GM19035 (cell line): ENCODE data around the gene NAIP.
A peak's percentile ranks its signal among the peaks of the same experiment; 100 is the strongest.
"Not testable (repeated sequence)": the region's sequence is repeated elsewhere in the genome, so short reads cannot be mapped to it uniquely, and the experiment has no call there.

Experiments
- ATAC-seq: cut with Tn5 transposase; IDR thresholded peaks from one replicate; pipeline ENCODE4 v1.9.1; 2021; ENCODE audit not compliant: unreplicated experiment

NAIP gene, protein sequence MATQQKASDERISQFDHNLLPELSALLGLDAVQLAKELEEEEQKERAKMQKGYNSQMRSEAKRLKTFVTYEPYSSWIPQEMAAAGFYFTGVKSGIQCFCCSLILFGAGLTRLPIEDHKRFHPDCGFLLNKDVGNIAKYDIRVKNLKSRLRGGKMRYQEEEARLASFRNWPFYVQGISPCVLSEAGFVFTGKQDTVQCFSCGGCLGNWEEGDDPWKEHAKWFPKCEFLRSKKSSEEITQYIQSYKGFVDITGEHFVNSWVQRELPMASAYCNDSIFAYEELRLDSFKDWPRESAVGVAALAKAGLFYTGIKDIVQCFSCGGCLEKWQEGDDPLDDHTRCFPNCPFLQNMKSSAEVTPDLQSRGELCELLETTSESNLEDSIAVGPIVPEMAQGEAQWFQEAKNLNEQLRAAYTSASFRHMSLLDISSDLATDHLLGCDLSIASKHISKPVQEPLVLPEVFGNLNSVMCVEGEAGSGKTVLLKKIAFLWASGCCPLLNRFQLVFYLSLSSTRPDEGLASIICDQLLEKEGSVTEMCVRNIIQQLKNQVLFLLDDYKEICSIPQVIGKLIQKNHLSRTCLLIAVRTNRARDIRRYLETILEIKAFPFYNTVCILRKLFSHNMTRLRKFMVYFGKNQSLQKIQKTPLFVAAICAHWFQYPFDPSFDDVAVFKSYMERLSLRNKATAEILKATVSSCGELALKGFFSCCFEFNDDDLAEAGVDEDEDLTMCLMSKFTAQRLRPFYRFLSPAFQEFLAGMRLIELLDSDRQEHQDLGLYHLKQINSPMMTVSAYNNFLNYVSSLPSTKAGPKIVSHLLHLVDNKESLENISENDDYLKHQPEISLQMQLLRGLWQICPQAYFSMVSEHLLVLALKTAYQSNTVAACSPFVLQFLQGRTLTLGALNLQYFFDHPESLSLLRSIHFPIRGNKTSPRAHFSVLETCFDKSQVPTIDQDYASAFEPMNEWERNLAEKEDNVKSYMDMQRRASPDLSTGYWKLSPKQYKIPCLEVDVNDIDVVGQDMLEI (N-terminal part only)

DNA sequence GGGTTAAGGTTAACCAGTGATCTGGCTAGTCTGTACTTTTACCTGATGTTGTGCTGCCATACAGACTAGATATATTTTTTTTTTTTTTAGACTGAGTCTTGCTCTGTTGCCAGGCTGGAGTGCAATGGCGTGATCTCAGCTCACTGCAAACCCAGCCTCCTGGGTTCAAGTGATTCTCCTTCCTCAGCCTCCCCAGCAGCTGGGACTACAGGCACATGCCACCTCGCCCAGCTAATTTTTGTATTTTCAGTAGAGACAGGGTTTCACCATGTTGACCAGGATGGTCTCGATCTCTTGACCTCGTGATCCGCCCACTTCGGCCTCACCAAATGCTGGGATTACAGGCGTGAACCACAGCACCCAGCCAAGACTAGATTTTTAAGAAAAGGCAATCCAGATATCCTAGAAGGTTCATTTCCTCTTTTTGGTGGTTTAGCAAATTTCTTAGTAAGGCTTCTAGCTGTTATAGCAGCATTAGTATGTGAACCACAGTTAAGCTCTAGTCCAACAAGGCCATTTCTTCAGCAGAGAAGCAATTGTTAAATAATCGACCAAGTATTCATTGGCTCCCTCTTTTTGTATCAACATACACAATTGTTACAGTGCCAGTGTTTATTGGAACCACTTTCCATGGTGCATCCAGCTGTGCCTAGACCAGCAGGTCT, at the start of gene NAIP:
Gene NAIP, minus strand, starts transcription at position 51 of the 665 bp plus-strand sequence. CDS start 12,424 bp downstream, outside the sequence.
- ATAC-seq, result not testable (repeated sequence)

DNA sequence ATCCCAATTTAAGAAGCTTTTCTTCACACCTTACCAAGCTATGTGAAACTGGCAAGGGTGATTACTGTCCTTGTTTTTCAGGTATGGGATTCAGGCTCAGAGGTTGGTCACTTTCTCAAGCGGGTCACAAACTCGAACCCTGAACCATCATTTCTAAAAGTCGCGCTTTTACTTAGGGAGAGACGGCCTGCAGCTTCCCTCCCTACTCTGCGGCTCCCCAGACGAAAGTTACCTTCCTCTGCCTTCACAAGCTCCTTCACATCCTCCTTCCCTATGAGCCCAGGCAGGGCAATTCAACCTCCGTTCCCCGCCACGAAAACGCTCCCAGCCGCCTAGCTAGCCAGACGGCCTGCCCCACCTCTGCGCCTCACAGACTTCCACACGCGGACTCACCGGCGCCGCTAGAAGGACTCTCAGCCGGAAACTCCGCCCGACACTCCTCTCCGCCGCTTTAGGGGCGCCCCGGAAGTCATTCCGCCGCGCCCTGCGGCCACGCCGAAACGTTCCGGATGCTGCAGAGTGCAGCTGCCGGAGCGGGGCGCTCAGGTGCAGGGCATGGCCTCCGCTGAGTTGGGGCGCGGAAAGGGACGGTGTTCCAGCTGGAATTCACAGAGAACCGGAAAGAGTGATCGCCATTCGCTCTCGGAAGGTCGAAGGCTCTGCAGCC, 42.3 kb upstream of the NAIP start, which contains the start of gene GTF2H2:
Gene GTF2H2, minus strand, starts transcription at position 415 of the 667 bp plus-strand sequence. CDS start 4,913 bp downstream, outside the sequence.
- peak; percentile 94 for ATAC-seq

DNA sequence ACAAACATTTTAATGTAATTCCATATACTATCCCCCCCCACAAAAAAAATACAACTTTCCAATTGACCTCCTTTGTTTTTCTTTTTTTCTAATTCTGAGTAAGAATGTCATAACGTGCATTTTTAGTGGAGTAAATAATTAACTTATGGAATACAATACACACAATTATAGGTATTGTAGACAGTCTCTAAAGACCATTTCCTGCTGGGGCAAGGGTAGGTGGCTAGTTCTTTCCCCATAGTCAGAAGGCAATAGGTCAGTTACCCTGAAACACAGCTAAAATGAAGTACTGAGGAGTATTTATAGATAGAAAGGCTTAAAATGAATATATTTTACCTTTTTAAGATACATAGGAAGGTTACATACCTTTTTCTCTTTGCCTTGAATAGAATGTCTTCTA, 36.2 kb upstream of the NAIP start:
- not testable (repeated sequence) for ATAC-seq

DNA sequence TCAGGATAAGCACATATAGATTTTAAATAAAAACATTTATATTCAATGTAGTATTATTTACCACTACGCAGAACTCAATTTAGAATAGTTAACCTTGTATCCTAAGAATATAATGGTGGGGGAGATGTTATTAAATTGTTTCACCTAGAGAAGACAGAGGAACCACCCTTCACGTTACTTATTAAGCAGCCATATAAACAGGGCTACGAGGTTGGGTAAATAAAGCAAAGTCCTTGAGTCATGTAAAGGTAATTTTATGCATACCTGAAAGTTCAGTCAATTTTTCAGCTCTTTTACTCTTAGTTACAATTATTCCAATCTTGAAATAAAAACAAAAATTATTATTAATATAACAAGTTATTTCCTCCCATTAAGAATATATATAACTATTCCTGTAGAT, 34.3 kb upstream of the NAIP start:
- ATAC-seq, result not testable (repeated sequence)

DNA sequence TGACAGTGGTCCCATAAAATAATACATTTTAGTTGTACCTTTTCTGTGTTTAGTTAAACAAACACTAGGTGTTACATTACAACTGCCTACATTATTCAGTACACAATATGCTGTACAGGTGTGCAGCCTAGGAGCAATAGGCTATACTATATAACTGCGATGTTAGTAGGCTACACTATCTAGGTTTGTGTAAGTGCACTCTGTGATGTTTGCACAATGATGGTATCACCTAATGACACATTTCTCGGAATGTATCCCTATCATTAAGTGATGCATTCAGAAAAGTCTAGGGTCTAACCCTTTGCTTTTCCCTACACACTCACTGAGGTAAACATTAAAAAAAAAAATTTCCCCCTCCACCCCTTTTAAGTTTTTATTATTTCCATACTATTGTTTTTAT, 19.7 kb upstream of the NAIP start:
- not testable (repeated sequence) for ATAC-seq

DNA sequence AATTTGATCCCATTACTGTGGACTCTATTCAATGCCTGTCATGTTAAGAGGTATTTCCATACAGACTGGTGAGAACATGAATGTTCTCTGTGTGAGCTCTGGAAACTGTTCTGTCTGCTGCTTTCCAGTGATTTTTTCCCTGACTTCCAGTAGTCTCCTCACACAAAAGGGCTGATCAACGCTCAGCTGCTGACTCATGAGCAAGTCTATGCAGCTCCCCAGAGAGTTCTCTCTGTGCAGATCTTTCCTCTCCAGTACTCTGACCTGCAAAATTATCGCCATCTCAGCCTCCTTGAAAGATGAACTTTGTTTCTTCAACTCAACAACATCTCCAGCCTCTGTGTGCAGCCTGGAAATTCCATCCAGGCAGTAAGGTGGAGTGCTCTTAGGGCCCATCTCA, 19.0 kb upstream of the NAIP start:
- not testable (repeated sequence) for ATAC-seq

DNA sequence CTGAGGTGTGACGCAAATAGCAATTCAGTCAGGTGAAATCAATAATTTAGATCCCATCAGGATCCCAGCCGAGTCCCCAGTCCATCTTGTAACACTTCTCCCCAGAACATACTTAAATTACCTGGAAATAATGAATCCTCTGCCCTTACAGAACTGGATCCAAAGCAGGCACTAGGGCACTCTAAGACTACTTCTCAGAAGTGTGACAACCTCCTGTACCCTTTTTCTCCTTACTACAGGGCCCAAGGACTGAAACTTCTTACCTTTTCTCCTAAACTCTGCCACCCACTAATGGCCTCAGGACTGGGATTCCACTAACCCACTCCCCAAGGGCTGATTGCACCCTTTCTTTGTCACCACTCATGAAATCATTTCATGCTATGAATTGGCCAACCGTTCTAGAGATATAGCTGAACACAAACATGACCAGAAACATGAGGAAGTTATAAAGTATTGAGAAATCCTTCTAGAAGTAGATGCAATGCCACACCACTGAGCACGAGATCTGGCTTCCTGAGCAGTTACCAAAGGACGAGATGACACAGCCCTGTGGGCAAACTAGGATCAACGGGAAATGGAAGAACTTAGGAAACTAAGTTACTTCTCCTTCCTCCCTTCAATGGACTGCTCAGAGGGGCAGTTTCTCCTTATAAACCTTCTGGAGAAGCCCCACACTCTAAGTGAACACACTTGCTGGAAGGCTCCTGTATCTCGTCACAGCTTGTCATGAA, 6.1 kb upstream of the NAIP start:
- ATAC-seq, result not testable (repeated sequence)

DNA sequence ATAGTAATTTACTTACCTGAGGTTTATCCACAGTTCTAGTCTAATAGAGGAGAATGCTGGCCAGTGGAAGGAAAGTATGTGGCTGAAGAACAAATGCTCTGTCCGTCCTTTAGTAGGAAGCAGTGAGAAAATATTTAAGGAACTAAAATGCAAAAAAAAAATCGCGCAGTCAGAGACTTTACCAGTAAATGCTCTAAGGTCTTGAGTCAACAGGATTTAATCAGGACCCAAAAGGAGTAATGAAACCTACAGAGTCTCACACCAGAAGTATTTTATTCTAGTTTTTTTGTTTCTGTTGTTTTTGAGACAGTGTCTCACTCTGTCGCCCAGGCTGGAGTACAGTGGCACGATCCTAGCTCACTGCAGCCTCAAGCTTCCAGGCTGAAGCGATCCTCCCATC, 4.5 kb downstream of the NAIP start:
- not testable (repeated sequence) for ATAC-seq

DNA sequence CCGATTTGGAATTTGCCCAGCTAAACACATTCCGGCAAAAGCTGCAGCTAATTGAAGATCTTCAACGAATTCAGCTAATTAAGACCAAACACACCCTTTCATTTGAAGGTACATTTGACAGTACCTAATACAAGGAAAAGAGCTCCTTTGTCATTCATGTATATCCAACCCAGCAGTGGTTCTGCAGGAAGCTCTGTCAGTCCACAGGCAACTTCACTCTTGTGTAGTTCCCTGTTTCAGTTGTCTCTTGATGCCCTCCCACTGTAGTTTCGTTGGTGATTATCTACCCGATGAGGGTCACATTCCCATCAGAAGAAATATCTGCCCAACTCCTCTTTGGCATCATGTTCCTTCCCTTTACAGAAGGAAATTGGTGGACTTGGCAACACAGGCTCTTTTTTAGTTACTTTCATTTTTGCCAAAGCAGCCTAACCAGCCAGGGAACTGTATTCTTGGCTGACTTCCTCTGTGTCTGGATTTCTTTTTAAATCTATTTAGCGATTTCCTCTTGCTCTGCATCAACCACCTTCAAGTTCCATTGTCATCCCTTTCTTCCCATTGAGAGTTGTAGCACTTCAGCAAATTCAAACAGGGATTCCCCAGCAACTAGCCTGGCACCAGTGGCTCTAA, 6.6 kb downstream of the NAIP start:
- not testable (repeated sequence) for ATAC-seq

DNA sequence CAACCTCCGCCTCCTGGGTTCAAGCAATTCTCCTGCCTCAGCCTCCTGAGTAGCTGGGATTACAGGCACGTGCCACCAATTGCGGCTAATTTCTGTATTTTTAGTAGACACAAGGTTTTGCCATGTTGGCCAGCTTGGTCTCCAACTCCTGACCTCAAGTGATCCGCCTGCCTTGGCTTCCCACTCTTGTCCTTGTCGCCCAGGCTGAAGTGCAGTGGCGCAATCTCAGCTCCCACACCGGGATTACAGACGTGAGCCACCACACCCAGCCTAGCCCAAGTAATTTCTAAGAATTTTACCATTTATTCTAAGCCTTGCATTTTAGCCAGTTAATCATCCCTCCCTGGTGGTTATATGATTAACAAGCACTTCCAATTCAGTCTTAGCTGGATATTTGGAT, 11.0 kb downstream of the NAIP start:
- ATAC-seq, result no peak

DNA sequence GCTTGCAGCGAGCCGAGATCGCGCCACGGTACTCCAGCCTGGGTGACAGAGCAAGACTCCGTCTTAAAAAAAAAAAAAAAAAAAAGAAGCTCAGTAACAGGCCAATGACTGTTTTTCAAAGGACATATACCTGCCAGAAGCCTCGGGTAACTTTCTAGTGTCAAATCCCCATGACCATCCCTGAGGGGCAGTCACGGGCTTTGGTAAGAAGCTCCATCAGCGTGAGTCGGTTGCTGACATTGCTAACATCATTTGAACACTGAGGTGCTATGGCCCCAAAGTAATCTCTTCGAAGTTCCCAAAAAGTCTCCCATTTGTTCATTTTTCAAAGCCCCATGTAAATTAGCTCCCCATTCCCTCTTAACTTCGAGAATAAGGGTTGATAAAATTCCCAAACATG, 11.6 kb downstream of the NAIP start:
- no peak for ATAC-seq

DNA sequence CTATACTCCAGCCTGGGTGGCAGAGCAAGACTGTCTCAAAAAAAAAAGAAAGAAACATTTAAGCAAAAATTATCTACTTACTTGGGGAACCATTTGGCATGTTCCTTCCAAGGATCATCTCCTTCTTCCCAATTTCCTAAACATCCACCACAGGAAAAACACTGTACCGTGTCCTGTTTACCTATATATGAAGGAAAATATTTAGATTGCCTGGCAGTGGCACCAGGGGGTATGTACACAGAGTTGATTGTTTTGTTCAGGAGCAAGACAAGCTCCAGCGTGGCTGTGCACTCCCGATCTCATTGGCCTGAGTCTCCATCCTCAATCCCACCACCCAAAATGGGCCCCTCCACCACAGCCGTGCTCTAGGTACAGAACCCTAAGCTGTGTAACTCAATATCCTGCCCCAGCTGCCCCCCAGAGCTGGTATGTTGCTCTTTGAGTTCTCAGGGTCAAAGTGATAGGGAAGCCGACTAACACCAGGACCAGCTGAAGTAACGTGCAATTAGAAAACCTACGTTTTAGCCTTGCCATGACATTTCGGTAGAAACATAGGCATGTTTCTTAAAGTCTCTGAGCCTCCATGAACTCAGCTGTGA, 13.8 kb downstream of the NAIP start:
- no peak for ATAC-seq

DNA sequence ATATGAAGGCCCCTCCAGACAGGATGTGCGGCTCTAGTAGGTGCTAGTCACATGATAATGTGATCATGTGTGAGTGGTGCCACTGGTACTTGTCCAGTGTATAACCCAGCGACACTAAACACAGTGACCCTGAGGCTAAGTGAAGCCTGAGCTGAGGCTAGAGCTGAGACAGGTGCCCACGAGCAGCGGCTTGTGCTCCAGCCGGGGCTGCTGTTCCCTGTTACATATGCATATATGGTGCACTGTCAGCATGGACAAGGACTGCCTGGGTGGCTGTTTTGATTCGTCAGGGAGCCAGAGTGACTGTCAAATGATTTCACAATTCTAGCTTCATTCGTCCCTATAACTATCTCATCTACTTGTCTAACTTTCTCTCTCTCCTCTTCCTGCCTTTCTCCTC, 18.2 kb downstream of the NAIP start:
- not testable (repeated sequence) for ATAC-seq

DNA sequence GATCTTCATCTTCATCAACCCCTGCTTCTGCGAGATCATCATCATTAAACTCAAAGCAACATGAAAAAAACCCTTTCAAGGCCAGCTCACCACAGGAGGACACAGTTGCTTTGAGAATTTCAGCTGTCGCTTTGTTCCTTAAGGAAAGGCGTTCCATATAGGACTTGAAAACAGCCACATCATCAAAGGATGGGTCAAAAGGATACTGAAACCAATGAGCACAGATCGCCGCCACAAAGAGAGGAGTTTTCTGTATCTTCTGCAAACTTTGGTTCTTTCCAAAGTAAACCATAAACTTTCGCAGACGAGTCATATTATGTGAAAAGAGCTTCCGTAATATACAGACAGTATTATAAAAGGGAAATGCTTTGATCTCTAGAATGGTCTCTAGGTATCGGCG, 40.3 kb downstream of the NAIP start:
- not testable (repeated sequence) for ATAC-seq

DNA sequence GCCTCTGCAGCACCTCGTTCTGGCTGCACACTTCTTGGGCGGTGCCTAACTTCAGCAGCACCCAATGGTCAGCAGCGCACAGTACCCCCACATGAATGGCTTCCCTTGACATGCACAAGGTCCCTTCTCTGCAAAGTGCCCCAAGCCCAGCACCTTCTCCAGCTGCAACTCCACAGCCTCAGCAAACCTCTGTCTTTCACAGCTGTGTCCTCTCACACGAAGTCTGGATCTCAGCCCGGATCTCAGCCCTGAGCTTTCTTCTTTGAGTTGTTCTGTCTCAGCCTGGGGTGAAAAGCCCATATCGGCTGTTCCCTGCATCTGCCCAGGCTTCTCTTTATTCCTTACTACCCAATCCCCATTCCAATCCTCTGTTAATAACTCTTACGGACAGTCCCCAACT, 57.9 kb downstream of the NAIP start:
- not testable (repeated sequence) for ATAC-seq

DNA sequence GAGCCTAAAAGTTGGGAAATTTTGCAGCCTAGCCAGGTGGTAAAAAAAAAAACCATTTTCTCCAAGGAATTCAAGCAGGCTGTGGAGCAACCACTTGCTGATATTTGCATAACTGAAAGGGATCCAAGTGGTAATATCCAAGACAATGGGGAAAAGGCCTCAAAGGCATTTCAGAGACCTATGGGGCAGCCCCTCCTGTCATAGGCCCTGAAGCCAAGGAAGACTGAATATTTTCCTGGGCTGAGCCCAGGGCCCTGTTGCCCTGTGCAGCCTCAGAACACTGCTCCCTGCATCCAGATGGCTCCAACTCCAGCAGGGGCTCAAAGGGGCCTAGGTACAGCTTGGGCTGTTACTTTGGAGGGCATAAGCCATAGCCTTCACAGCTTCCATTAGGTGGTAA, 60.6 kb downstream of the NAIP start:
- not testable (repeated sequence) for ATAC-seq

DNA sequence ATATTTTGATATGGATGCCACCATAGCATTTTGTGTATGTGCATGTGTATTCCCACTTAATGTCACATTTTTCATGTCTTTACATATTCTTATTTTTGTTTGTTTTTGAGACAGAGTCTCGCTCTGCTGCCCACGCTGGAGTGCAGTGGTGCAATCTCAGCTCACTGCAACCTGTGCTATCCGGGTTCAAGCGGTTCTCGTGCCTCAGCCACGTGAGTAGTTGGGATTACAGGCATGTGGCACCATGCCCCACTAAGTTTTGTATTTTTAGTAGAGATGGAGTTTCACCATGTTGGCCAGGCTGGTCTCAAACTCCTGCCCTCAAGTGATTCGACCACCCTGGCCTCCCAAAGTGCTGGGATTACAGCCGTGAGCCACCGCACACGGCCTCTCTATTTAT, 72.1 kb downstream of the NAIP start:
- ATAC-seq, result not testable (repeated sequence)

DNA sequence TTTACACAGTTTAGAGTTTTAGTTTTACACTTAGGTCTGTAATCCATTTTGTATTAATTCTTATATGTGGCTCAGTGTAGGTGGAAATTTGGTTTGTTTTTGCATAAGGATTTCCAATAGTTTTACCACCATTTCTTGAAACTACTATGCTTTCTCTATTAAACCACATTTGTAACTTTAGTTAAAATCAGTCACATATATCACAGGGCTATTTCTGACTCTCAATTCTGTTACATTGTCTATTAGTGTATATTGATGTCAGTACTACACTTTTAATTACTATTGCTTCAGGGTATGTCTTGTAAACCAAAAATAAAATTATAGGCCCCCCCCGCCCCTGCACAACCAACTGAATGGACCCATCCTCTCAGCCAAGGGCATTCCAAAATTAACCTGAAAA, 92.6 kb downstream of the NAIP start:
- ATAC-seq, result not testable (repeated sequence)
